Breast epithelium (tissue), 3 donors: ENCODE measurements around the gene MORF4L1.

Experiments
- POLR2A ChIP-seq: fragments of 450-650 bp; IDR thresholded peaks from one replicate; pipeline ENCODE4 v1.6.1; 2016; ENCODE audit warnings: antibody characterized with exemption, mild to moderate bottlenecking, moderate library complexity
- TF ChIP-seq, protein P1 (sequence below), 3 donors: fragments of 450-650 bp; IDR thresholded peaks; one replicate each; pipeline ENCODE4 v1.5.1; 2016 to 2017; ENCODE audit warnings: antibody characterized with exemption in 3 of 3, mild to moderate bottlenecking in 3 of 3, moderate library complexity in 3 of 3

DNA sequence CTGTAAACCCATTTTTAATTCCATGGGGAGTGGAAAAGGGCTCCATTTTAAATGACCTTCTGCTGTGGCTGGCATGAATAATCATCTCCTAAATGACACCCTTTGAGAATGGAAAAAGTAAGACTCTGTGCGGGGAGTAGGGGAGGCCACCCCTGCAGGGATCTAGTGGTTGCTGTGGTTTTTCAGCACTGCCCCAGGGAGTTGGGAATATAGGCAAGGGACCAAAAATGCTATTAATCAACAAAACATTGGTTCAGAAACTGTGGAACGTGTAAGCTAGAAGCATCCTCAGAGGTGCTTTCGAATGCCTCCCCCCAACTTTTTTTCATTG, 31.3 kb upstream of the MORF4L1 start:
- TF ChIP-seq, protein P1, sequence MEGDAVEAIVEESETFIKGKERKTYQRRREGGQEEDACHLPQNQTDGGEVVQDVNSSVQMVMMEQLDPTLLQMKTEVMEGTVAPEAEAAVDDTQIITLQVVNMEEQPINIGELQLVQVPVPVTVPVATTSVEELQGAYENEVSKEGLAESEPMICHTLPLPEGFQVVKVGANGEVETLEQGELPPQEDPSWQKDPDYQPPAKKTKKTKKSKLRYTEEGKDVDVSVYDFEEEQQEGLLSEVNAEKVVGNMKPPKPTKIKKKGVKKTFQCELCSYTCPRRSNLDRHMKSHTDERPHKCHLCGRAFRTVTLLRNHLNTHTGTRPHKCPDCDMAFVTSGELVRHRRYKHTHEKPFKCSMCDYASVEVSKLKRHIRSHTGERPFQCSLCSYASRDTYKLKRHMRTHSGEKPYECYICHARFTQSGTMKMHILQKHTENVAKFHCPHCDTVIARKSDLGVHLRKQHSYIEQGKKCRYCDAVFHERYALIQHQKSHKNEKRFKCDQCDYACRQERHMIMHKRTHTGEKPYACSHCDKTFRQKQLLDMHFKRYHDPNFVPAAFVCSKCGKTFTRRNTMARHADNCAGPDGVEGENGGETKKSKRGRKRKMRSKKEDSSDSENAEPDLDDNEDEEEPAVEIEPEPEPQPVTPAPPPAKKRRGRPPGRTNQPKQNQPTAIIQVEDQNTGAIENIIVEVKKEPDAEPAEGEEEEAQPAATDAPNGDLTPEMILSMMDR (IDR thresholded peaks at IDR 0.05): no peak
- no peak for TF ChIP-seq POLR2A
